GM19238 (cell line): ENCODE measurements around the gene TAS2R60.
"Not testable (repeated sequence)": the region's sequence is repeated elsewhere in the genome, so short reads cannot be mapped to it uniquely, and the experiment has no call there.

Experiments used
- DNase-seq: peaks from one replicate; pipeline ENCODE4 v3.0.0; 2011; ENCODE audit warnings: low spot score; ENCODE audit not compliant: insufficient read length

TAS2R60 gene

DNA sequence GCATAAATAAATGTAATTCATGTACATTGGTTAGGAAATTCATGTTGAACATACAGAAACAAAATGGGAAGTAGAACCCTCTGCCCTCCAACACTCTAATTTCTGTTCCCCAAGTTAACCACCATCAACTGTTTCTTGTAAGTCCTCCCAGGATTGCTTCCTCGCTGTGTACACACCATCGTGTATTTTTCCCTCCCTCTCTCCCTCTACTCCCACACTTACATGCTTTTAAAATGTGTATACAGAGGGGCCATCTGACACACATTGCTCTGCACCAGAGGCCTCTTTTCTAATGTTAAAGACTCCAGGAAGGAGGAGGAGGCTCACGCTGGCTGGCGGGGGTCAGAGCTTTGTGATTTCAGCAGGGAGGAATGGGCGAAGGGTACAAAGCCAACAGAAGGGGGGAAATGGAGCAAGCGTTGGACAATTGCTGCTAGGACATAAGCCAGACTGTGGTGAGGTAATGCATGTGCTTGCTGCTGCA lies 32.7 kb upstream of the TAS2R60 start:
- DNase-seq: no peak

DNA sequence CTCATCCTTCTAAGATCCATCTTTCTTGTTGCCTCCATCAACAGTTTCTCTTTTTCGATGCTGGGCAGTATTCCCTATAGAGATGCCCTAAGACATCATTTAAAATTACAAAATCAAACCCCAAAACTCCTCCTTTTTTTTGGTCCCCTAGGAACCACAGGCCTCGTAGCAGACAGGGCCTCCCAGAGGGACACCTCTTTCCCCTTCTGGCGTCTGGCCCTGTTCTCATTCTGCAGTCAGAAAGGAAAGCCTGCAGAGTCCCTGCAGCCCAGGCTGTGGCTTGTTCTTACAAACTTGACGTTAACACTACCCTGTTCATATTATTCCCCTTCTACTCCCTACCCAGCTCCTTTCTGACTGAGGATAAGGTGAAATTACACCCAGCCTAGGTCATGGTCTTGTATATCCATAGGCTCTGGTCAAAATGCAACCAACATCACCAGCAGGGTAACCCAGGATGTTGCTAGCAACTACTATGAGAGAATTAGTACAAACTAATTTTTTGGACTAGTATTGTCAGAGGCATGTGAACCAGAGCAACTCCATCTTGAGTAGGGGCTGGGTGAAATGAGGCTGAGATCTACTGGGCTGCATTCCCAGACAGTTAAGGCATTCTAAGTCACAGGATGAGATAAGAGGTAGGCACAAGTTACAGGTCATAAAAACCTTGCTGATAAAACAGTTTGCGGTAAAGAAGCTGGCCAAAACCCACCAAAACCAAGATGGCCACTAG lies 31.1 kb upstream of the TAS2R60 start:
- no peak for DNase-seq

DNA sequence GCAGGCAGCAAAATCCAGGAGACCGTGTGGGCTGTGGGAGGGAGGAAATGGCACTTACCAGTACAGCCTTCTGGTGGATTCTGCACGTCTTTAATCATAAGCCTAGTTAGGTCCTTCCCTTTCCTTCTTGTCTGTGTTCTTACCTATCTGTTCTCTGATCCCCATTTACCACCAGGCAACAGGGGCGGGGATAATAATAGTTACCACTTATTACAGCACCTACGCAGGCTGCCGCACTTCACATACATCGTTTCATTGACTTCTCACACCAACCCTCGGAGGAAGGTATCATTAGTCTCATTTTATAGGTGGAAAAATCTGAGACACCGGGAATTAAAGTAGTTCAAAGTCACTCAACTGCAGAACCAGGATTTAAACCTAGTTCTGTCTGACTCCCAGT lies 30.1 kb upstream of the TAS2R60 start:
- no peak for DNase-seq

DNA sequence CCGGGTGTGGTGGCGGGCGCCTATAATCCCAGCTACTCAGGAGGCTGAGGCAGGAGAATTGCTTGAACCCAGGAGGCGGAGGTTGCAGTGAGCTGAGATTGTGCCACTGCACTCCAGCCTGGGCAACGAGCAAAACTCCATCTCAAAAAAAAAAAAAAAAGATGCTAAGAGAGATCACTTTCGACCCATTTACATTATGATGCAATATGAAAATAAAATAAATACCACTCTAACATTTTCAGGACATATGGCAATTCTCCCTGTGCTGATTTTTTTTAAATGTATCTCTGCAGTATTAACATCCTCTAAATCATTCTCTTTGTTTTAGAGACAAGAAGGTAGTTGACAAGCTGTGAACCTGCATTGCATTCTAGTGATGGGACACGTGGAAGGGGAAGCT lies 28.0 kb upstream of the TAS2R60 start:
- not testable (repeated sequence) for DNase-seq

DNA sequence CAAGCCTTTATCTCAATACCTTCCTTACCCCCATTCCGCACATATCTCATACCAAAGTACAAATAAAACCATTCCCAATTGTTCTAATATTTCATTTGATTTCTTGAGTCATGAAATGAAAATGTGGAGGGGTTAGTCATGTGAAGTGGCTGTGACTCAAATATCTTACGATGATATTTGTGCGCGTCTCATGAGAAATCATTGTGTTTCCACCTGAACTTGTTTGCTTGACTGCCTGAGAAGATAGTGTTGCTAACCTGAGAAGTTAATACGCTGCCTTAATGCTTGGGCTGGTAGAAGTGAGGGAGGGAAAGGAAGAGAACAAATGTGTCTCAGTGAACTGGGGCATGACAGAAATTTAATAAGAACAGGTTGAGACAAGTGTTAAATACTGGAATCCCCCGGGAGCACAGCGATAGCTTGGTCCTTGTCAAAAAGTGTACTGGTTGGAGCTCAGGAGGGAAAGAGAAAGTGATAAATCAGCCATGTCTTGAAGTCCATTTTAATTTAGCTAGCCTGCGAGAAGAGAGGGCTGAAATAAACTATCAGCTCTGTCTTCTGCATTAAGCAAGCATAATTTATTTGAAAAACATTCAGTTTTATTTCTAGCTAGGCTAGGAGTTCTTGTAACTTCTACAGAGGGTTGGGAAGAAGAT lies 27.4 kb upstream of the TAS2R60 start:
- DNase-seq: no peak

DNA sequence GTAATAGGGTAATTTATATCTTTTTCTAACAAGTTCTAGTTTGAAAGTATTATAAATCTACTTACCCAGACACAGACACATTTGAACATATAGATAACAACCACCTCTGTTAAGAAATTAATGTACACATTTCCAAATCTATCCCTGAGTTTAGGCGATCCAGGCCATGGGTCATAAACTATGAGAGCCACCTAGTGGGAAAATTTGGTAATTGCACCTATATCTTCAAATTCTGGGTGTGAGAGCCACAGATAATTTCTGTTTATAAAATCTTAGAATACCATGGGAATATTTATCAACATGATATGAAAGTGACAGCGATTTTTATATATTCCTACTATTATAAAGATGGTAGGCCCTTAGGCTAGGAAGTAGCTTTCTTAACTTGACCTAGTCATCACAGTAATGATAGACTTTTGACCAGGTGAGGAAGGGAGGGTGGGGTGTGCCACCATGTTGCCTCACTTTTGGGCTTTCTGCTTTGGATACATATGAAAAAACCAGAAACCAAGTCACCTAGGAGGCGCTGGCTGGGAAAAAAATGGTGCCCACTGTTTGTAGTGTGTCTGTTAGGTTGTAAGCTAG lies 26.6 kb upstream of the TAS2R60 start:
- no peak for DNase-seq

DNA sequence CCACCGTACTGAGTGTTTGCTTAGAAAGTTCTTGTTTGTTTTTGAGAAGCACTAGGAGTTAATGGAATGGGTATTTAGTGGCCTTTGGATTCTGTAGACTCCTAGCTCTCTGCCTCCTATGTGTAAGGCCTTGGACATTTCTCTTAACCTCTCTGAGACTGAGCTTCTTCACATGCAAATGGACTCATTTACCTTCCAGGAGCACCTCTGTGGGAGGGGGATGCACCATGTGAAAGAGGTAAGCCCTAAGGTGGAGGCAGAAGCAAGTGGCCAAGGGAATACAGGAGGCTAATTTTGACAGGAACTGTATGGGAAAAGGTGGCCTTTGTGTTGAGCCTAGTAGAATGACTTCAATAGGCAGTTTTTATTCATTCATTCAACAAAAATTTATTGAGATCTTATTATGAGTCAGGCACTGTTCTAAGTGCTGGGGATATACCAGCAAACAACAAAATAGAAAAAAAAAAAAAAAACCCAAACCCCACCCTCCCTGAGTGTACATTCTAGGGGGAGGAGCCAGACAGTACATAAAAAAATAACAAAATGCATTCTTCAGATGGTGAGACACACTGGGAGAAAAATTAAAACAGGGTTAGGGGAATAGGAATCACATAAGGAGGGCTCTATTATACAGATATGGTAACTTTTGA lies 25.4 kb upstream of the TAS2R60 start:
- DNase-seq: no peak

DNA sequence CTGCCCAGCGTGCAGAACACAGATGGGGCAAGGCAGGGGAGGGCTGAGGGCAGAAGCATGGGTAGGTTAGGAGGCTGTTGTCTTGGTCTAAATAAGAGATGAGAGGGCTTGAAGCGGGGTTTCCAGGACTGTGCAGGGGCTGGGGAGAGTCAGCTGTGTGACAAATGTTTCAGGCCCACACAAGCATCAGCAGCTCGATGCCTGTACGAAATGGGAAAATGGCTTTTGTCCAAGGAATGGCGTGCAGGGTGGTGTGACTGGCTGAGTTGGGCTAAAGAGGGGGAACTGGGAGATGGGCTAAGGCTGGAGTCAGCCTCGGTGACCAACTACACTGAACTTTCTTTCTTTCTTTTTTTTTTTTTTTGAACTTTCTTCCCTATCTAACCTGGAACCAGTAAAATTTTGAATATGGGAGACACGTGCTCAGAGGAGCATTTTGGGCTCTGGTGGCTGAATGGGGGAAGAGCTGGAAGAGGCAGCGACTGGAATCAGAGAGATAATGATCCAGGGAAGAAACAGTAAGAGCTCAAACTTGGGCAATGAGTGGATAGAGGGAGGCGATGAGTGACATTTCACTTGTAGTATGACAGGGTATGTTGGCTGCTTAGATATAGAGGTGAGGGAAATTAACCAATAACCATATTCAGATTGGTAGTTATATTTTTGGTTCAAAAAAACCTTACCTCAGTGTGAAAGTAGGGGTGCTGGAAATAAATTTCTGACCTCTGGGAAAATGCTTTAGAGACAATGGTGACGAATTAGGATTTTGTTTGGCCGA lies 24.4 kb upstream of the TAS2R60 start:
- no peak for DNase-seq

DNA sequence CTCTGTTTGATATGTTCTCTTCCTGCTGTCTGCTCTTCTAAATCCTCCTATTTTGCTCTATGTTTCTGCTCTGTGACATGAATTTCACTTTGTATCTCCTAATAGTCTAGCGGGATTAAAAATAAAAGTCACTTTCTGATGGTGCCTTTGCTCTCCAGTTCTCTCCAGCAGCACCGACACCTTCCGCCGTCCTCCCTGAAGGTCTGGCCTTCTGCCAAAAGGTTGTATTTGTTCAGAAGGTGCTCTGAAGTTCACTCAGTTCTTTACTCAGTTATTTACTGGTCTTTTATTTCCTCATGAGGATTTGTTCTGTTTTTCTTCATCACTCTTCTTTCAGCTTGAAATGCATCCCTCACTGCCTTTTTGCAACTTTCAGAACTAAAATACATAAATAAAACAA lies 23.4 kb upstream of the TAS2R60 start:
- DNase-seq: no peak

DNA sequence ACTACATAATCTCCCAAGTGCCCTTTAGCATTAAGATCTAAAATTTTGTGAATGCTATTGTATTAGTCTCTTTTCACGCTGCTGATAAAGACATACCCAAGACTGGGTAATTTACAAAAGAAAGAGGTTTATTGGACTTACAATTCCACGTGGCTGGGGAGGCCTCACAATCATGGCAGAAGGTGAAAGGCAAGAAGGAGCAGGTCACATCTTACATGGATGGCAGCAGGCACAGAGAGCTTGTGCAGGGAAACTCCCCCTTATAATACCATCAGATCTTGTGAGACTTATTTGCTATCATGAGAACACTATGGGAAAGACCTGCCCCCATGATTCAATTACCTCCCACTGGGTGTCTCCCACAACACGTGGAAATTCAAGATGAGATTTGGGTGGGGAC lies 22.6 kb upstream of the TAS2R60 start:
- DNase-seq: not testable (repeated sequence)

DNA sequence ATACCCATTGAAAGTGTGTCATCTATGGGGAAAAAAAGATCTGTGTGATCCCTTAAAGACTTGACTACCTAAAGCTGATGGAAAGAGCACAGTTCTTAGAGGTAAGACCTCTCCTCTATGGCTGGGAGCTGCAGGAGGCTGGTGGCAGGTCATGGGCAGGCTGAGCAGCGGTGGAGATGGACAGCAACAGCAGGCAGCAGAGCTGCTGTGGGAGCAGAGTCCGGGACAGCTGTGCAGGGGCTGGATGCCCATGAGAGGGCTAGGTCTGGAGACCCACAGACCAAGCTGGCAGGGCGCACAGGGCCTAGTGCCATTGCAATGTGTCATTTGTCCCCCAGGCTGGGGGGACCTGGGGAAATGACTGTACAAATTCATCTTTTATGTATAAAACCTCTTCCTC lies 21.2 kb upstream of the TAS2R60 start:
- no peak for DNase-seq

DNA sequence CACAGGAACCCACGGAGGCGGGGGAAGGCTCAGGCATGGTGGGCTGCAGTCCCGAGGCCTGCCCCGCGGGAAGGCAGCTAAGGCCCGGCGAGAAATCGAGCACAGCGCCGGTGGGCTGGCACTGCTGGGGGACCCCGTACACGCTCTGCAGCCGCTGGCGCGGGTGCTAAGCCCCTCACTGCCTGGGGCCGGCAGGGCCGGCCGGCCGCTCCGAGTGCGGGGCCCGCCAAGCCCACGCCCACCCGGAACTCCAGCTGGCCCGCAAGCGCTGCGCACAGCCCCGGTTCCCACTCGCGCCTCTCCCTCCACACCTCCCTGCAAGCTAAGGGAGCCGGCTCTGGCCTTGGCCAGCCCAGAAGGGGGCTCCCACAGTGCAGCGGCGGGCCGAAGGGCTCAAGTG lies 18.8 kb upstream of the TAS2R60 start:
- not testable (repeated sequence) for DNase-seq

DNA sequence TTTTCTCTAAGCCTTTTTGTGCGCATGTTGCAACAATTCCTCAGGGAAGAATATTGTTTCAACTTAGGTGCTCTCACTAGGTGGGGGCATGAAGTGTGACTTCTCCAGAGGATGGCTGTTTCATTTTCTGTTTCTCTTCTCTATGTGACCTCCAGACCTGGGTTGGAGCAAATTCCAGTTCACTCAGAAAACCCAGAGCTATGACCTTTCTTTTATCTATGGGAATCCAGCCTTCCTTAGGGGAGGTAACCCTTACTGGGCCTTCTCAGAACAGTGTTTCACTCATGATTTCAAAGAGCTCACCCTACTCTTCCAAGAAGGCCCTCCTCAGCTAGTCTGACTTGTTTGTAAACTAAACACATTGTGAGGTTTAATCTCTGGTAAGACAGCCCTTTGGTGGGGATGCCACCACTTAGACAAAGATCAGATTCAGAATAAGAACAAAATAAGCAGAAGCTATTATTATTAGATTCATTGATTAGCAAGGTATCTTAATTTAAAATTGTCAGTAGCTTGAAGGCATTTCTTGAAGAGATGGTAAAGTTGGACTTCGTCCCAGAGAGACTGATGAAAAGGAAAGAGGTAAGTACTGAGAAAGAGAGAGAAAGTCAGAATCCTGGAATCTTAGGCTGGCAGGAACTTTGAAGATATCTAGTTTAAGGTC lies 16.6 kb upstream of the TAS2R60 start:
- no peak for DNase-seq

DNA sequence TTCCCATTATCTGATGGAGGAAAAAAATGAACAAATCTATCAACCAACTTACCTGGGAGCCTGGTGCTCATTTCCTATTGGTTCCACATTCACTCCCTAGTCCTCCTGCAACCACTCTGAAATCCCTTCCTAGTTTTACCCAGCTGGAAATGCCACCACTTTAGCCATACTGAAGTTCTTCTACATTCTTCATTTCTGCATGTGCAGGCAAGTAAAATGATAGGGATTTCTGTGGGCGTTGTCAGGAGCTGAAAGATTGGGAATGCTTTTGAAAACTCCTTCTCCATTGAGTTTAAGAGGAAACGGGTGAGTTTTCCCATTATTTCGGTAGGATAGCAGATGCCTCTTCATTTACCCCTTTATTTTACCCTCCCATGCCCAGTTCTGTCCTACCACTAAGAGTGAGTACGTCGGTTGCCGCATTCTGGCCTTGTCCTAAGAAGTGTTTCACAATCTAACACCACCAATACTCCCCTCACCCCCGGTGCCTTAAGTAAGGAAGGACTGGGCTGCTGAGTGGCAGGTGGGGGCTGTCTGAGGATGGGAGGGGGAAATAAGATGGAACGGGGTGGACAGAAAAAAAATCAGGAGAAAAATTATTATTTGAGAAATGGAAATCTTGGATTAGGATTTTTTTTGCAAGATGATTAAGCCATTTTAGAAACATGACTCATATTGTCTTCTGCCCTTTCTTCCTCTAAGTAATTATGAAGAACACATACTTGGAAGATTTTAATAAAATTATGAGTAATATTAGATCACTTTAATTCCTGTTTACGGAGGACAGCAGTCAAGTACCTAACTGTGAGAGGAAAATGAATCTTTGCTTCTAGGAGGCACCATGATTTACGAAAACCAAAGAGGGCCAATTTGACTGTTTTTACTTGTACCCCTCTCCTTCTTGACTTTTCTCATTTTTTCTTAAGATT lies 13.2 kb upstream of the TAS2R60 start:
- no peak for DNase-seq

DNA sequence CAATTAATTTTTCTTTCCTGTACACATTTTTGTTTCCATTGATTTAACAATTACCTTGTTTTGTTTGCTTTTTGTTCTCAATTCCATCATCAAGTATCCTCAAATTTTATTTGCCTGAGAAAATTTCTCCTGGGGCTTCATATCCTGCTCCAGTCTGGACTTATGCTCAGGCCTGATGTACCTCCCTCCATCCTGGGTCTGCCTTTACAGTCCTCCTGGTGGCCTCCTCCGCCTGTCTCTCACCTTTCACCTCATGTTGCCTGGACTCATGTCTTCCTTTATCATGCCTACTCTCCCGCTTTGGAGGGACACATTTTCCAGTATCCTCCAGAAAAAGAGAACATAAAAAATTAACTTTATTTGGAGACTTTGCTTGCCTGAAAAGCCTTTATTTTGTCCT lies 12.1 kb upstream of the TAS2R60 start:
- no peak for DNase-seq

DNA sequence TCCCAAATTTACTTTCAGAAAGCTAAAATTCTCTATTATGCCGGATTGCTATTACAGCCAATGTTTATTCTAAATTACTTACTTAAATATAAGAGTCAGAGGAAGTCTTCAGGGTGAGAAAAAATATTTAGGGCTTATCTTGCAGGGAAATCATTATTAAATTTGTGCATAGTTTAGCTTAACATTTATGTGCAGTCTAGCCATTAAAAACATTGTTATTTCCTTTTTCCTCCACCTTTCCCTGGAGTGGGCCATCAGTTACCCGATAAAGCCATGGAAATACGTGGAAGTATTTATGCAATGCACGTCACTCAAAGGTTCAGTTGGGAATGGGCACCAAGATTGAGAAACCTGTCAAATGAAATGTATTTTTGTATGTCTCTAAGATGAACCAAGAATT lies 9.5 kb upstream of the TAS2R60 start:
- no peak for DNase-seq

DNA sequence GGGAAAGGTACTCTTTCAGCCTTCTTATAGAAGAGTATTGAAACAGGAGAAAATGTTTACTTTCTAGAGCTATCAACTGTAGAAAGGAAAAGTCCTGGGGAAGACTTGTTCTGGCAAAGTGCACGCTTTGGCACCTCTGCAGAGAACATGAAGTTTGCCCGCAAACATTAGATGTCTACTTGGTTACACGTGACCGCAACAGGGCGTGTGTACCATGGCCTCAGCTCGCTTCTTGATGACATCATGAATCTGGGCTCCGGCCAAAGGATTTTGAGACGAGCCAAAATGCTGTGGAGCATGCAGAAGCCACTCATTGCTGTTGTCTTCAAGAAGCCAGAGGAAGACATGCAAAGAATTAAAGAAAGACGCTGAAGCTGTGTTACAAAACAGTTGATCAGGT lies 8.6 kb upstream of the TAS2R60 start:
- no peak for DNase-seq

DNA sequence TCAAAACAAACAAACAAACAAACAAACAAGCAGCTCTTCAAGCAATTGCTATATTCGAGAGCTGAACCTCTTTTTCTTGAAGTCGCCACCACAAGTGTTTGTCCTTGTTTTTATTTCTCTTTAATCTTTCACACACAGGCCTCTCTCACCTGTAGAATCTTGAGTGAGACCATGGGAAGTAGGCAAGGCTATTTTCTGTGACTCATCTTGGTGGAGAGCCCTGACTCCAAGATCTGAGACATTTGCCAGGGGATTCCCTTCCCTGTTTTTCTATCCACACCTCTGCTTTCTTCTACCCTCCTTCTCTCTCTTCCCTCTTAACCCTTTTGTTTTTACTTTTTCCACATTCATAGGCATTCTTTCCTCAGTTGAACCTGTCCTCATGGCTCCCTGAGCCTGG lies 8.0 kb upstream of the TAS2R60 start:
- DNase-seq: no peak

DNA sequence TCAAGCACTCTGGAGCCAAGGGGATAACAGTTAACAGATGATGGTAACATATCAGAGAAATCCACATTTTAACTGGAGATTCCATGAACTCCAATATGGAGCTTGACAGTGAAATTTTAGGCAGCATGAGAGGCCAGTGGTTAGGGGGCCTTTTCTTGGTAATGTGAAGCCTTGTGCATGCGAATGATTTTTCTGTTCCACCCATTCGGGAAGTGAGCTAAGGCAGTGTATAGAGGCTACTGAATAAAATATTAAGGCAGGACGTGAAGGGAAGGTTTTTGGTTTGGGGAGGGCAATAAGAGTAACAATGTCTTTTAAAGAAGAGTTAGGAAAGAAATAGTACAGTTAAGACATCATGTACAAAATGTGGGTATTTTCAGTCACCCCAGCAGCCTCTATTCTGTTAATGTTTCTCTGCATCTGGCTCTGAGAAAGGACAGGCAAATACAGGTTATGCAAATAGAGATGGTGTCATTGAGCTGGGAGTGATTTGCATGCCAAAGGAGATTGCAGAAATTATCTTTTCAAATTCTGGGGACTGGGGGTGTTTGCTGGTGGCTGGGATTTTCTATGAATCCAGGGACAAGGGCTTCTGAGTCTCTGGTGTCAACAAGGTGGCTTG lies 6.8 kb upstream of the TAS2R60 start:
- DNase-seq: no peak
